Activated CD4-positive, alpha-beta memory T cell treated with anti-CD3 and anti-CD28 coated beads, Interleukin-2, amount 10 ng/mL, durations not matched to agents 7 days and 5 days (primary cell): Measurements from ENCODE around the gene MYO18A. TPM values are rescaled to one million over a fixed set of nuclear protein-coding genes. Genes with fewer than 3 reads are reported as not detected.
A peak's percentile ranks its signal among the peaks of the same experiment; 100 is the strongest.

ENCODE experiments used
- CTCF ChIA-PET: fragments of 350-600 bp; sonication (Branson Sonifier 250); formaldehyde crosslinking; loops from one replicate; lab custom pipeline; 2021; ENCODE audit warnings: antibody characterized with exemption, inconsistent platforms; lab: Charles Lee
- POLR2A ChIA-PET: fragments of 350-600 bp; sonication (Branson Sonifier 250); formaldehyde crosslinking; loops from one replicate; lab custom pipeline; 2021; ENCODE audit warnings: antibody characterized with exemption; lab: Charles Lee
- DNase-seq: peaks from one replicate; pipeline ENCODE4 v3.0.0-alpha.2; 2020
- H3K27ac Mint-ChIP-seq: one replicate; pipeline ENCODE4 v1.8.0; 2021; ENCODE audit warnings: mild to moderate bottlenecking, mixed read lengths
- H3K27me3 Mint-ChIP-seq: one replicate; pipeline ENCODE4 v1.8.0; 2021; ENCODE audit warnings: mixed read lengths
- H3K36me3 Mint-ChIP-seq: one replicate; pipeline ENCODE4 v1.8.0; 2021; ENCODE audit warnings: low read depth, mixed read lengths
- H3K4me1 Mint-ChIP-seq: one replicate; pipeline ENCODE4 v1.8.0; 2021; ENCODE audit warnings: mixed read lengths
- H3K4me3 Mint-ChIP-seq: one replicate; pipeline ENCODE4 v1.8.0; 2021; ENCODE audit warnings: mild to moderate bottlenecking, mixed read lengths
- H3K9me3 Mint-ChIP-seq: one replicate; pipeline ENCODE4 v1.8.0; 2021; ENCODE audit warnings: mixed read lengths
- total RNA-seq, 2 experiments: library from RNA; stranded (reverse); gene quantifications; one replicate each; pipeline ENCODE4 v1.2.3, GENCODE V29; 2021

Gene MYO18A
- total RNA-seq, 2 experiments from 2014 or later = 92.6 to 100 TPM

- DNase-seq = no peak
- CTCF ChIA-PET = interaction anchor here (2.5 kb wide), 1 partner anchor 10 kb away, joined by 17 read pairs; the partner anchor contains the start of gene MYO18A
- no peak overlapping the region for H3K4me3 Mint-ChIP-seq
- H3K36me3 Mint-ChIP-seq = no peaks in the 10 kb centered on the region
- H3K27me3 Mint-ChIP-seq = peaks cover 24% of the 10 kb centered on the region
- no peak overlapping the region for H3K27ac Mint-ChIP-seq
- no peaks in the 10 kb centered on the region for H3K9me3 Mint-ChIP-seq
- POLR2A ChIA-PET = no interaction called here
- H3K4me1 Mint-ChIP-seq = peaks cover 3% of the 10 kb centered on the region
Measured at GRCh38 chr17:29190039-29190438, 9.8 kb upstream of the MYO18A start.

GRCh38 chr17:29189355-29189754 is 9.2 kb upstream of the MYO18A start:
- Mint-ChIP-seq H3K4me1 (peaks cover 3% of the 10 kb centered on the region), H3K4me3 (no peak overlapping the region), H3K27ac (no peak overlapping the region), H3K9me3 (no peaks in the 10 kb centered on the region), H3K36me3 (no peaks in the 10 kb centered on the region), H3K27me3 (peaks cover 23% of the 10 kb centered on the region)
- POLR2A ChIA-PET = no interaction called here
- CTCF ChIA-PET = interaction anchor here (2.5 kb wide), 1 partner anchor 9 kb away, joined by 17 read pairs; the partner anchor contains the start of gene MYO18A
- no peak for DNase-seq

GRCh38 chr17:29181226-29181625 is 1.0 kb upstream of the MYO18A start:
- Mint-ChIP-seq H3K4me3 (no peak overlapping the region), H3K27me3 (peaks cover 7% of the 10 kb centered on the region), H3K36me3 (no peaks in the 10 kb centered on the region), H3K27ac (no peak overlapping the region), H3K9me3 (no peaks in the 10 kb centered on the region), H3K4me1 (peaks cover 39% of the 10 kb centered on the region)
- ChIA-PET CTCF (interaction anchor here (1.2 to 11.2 kb wide), 14 partner anchors 8 to 216 kb away, joined by 3 to 261 read pairs (median 14); no protein-coding TSS in a partner anchor), POLR2A (interaction anchor here (0.6 to 3.9 kb wide), 4 partner anchors 33 to 437 kb away, joined by 3 to 19 read pairs (median 10); no protein-coding TSS in a partner anchor)
- no peak for DNase-seq

GRCh38 chr17:29180788-29181160 is 576 bp upstream of the MYO18A start:
- ChIA-PET POLR2A (interaction anchor here (0.6 to 5.7 kb wide), 6 partner anchors 26 to 57 kb away, joined by 3 to 31 read pairs (median 12); no protein-coding TSS in a partner anchor), CTCF (interaction anchor here (0.6 to 11.2 kb wide), 23 partner anchors 9 to 228 kb away, joined by 3 to 261 read pairs (median 7); no protein-coding TSS in a partner anchor)
- Mint-ChIP-seq H3K27ac (no peak overlapping the region), H3K27me3 (peaks cover 7% of the 10 kb centered on the region), H3K36me3 (no peaks in the 10 kb centered on the region), H3K4me1 (peaks cover 43% of the 10 kb centered on the region), H3K4me3 (peak overlapping the region; percentile 49), H3K9me3 (no peaks in the 10 kb centered on the region)
- no peak for DNase-seq

- no peaks in the 10 kb centered on the region for H3K36me3 Mint-ChIP-seq
- peaks cover 40% of the 10 kb centered on the region for H3K4me1 Mint-ChIP-seq
- H3K9me3 Mint-ChIP-seq = no peaks in the 10 kb centered on the region
- no peak overlapping the region for H3K27ac Mint-ChIP-seq
- DNase-seq = no peak
- ChIA-PET CTCF (interaction anchor here (0.7 to 11.2 kb wide), 29 partner anchors 9 to 355 kb away, joined by 3 to 261 read pairs (median 5); partner anchors contain the start of gene NUFIP2), POLR2A (interaction anchor here (0.6 to 5.7 kb wide), 8 partner anchors 8 to 55 kb away, joined by 3 to 31 read pairs (median 6); no protein-coding TSS in a partner anchor)
- peak overlapping the region; percentile 44 for H3K4me3 Mint-ChIP-seq
- peaks cover 7% of the 10 kb centered on the region for H3K27me3 Mint-ChIP-seq
Measured at GRCh38 chr17:29179232-29180033, 765 bp downstream of the MYO18A start.

GRCh38 chr17:29178750-29179231 is 1.4 kb downstream of the MYO18A start:
- DNase-seq = no peak
- no peaks in the 10 kb centered on the region for H3K36me3 Mint-ChIP-seq
- H3K4me3 Mint-ChIP-seq = peak overlapping the region; percentile 44
- peaks cover 40% of the 10 kb centered on the region for H3K4me1 Mint-ChIP-seq
- no peak overlapping the region for H3K27ac Mint-ChIP-seq
- CTCF ChIA-PET = interaction anchor here (1.4 to 11.2 kb wide), 4 partner anchors 15 to 62 kb away, joined by 3 to 261 read pairs (median 41); no protein-coding TSS in a partner anchor
- peaks cover 7% of the 10 kb centered on the region for H3K27me3 Mint-ChIP-seq
- POLR2A ChIA-PET = interaction anchor here (1.0 to 5.7 kb wide), 6 partner anchors 16 to 40 kb away, joined by 3 to 31 read pairs (median 10); no protein-coding TSS in a partner anchor
- no peaks in the 10 kb centered on the region for H3K9me3 Mint-ChIP-seq

GRCh38 chr17:29177871-29178749 is 2.1 kb downstream of the MYO18A start:
- DNase-seq = no peak
- peak overlapping the region; percentile 44 for H3K4me3 Mint-ChIP-seq
- peaks cover 40% of the 10 kb centered on the region for H3K4me1 Mint-ChIP-seq
- H3K27me3 Mint-ChIP-seq = peaks cover 7% of the 10 kb centered on the region
- H3K27ac Mint-ChIP-seq = no peak overlapping the region
- no peaks in the 10 kb centered on the region for H3K36me3 Mint-ChIP-seq
- CTCF ChIA-PET = interaction anchor here (2.1 to 11.2 kb wide), 3 partner anchors 15 to 54 kb away, joined by 6 to 261 read pairs (median 76); no protein-coding TSS in a partner anchor
- H3K9me3 Mint-ChIP-seq = no peaks in the 10 kb centered on the region
- POLR2A ChIA-PET = interaction anchor here (1.0 to 5.7 kb wide), 9 partner anchors 15 to 116 kb away, joined by 3 to 38 read pairs (median 5); partner anchors contain the start of gene NUFIP2

GRCh38 chr17:29177541-29177870 is 2.7 kb downstream of the MYO18A start:
- ChIA-PET CTCF (interaction anchor here (0.9 to 11.2 kb wide), 5 partner anchors 14 to 53 kb away, joined by 3 to 261 read pairs (median 13); no protein-coding TSS in a partner anchor), POLR2A (interaction anchor here (1.0 to 5.7 kb wide), 9 partner anchors 16 to 117 kb away, joined by 3 to 38 read pairs (median 6); partner anchors contain the start of gene NUFIP2)
- H3K4me3 Mint-ChIP-seq = peak overlapping the region; percentile 77
- H3K4me1 Mint-ChIP-seq = peaks cover 40% of the 10 kb centered on the region
- H3K9me3 Mint-ChIP-seq = no peaks in the 10 kb centered on the region
- H3K27ac Mint-ChIP-seq = no peak overlapping the region
- no peak for DNase-seq
- no peaks in the 10 kb centered on the region for H3K36me3 Mint-ChIP-seq
- H3K27me3 Mint-ChIP-seq = peaks cover 7% of the 10 kb centered on the region

GRCh38 chr17:29176558-29177351 is 3.4 kb downstream of the MYO18A start:
- POLR2A ChIA-PET = interaction anchor here (0.9 to 5.7 kb wide), 13 partner anchors 10 to 225 kb away, joined by 3 to 38 read pairs (median 5); partner anchors contain the start of gene NUFIP2
- H3K4me1 Mint-ChIP-seq = peaks cover 40% of the 10 kb centered on the region
- H3K27ac Mint-ChIP-seq = peak overlapping the region; percentile 33
- no peaks in the 10 kb centered on the region for H3K36me3 Mint-ChIP-seq
- H3K27me3 Mint-ChIP-seq = peaks cover 7% of the 10 kb centered on the region
- CTCF ChIA-PET = interaction anchor here (0.7 to 11.2 kb wide), 8 partner anchors 13 to 60 kb away, joined by 3 to 261 read pairs (median 6); no protein-coding TSS in a partner anchor
- peak; percentile 55 for DNase-seq
- H3K4me3 Mint-ChIP-seq = peak overlapping the region; percentile 77
- H3K9me3 Mint-ChIP-seq = no peaks in the 10 kb centered on the region

GRCh38 chr17:29175349-29175748 is 4.8 kb downstream of the MYO18A start:
- no peaks in the 10 kb centered on the region for H3K27me3 Mint-ChIP-seq
- H3K4me3 Mint-ChIP-seq = no peak overlapping the region
- DNase-seq = no peak
- CTCF ChIA-PET = interaction anchor here (0.6 to 11.2 kb wide), 5 partner anchors 18 to 716 kb away, joined by 3 to 261 read pairs (median 13); no protein-coding TSS in a partner anchor
- peaks cover 31% of the 10 kb centered on the region for H3K4me1 Mint-ChIP-seq
- POLR2A ChIA-PET = interaction anchor here (1.1 to 5.7 kb wide), 7 partner anchors 9 to 119 kb away, joined by 5 to 38 read pairs (median 9); partner anchors contain the start of gene NUFIP2
- no peaks in the 10 kb centered on the region for H3K9me3 Mint-ChIP-seq
- no peaks in the 10 kb centered on the region for H3K36me3 Mint-ChIP-seq
- no peak overlapping the region for H3K27ac Mint-ChIP-seq

- POLR2A ChIA-PET = no interaction called here
- H3K27ac Mint-ChIP-seq = no peak overlapping the region
Measured at GRCh38 chr17:29172589-29172988, 7.6 kb downstream of the MYO18A start.

More at GRCh38 chr17:29172589-29172988, 7.6 kb downstream of the MYO18A start:
- no peak for DNase-seq
- H3K4me3 Mint-ChIP-seq = no peak overlapping the region
- H3K4me1 Mint-ChIP-seq = peaks cover 14% of the 10 kb centered on the region
- H3K27me3 Mint-ChIP-seq = no peaks in the 10 kb centered on the region
- CTCF ChIA-PET = interaction anchor here (0.6 to 3.9 kb wide), 4 partner anchors 8 to 32 kb away, joined by 3 to 20 read pairs (median 5); partner anchors contain the start of gene MYO18A
- no peaks in the 10 kb centered on the region for H3K36me3 Mint-ChIP-seq
- H3K9me3 Mint-ChIP-seq = no peaks in the 10 kb centered on the region
